GM18526 (cell line): Measurements from ENCODE around the gene RFX6.

Source experiments
- POLR2A ChIP-seq: IDR thresholded peaks from 3 replicates; pipeline ENCODE4 v1.6.1; 2011; ENCODE audit not compliant: insufficient read length; ENCODE audit errors: extremely low read depth

The RFX6 gene

DNA sequence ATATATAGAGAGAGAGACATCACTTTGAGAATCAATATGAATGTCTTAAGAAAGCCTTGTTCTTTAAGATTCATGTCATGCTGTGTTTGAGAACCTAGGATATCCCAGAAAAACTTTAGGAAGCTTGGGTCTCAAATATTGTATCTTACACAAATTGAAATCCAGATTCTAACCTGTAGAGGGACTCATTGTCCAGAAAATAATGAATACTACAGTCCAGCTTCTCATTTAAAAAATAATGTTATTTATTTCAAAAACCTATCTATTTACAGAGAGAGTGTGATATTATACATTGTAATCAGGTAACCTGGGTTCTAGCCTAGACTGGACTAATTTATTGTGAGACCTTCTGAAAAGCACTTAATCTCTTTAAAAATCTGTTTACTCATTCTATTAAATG, 4.2 kb downstream of the RFX6 start:
- no peak for TF ChIP-seq POLR2A

- no peak for TF ChIP-seq POLR2A
Measured at GRCh38 chr6:116883005-116883404, 6.0 kb downstream of the RFX6 start.

DNA sequence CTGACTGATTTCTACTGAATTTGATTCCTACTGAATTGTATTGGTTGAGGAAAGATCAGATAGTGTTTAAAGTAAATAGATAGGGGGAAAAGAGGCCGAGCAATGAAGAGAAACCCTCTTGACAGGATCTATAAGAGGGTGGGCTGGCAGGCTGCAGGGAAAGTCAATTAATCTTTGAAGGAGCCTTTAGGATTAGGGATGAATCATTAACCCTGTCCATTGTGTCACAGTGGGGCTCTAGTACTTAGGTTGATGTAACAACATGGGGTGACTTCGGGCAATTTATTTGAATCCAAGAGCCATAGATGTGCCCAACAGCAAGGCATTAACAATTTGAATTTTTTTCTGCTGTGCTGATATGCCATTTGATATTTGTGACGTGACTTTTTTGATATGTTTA, 7.5 kb downstream of the RFX6 start:
- TF ChIP-seq POLR2A: no peak

GRCh38 chr6:116887168-116887567, 10.1 kb downstream of the RFX6 start:
- TF ChIP-seq POLR2A: no peak

- no peak for TF ChIP-seq POLR2A
Measured at GRCh38 chr6:116887894-116888293, 10.9 kb downstream of the RFX6 start.

DNA sequence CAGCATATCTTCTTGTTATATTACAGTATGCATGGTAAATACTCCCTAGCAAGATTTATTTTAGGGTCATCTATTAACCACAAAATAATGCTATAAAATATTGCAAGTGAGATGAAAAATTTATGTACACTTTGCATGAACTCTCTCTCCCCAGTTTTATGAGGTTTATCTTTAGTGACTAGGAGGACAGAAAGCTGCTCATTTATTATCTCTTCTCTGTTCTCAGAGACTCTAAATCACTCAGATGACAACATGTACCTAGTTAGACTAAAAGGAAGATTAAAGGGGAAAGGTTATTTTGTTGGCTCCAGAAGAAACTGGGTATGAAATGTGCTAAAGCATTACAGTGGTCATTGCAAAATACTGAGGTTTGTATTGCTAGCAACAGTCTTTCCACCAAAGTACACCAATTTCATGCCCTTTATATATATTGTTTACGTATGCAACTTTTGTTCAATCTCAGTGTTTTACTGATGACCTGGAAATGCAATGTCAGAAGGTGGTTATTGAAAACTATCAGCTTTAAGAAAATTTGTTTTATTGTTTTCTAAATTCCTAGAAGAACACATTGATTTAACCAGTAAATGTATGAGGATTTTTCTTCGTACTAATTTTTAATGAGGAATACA, 11.8 kb downstream of the RFX6 start:
- no peak for TF ChIP-seq POLR2A

DNA sequence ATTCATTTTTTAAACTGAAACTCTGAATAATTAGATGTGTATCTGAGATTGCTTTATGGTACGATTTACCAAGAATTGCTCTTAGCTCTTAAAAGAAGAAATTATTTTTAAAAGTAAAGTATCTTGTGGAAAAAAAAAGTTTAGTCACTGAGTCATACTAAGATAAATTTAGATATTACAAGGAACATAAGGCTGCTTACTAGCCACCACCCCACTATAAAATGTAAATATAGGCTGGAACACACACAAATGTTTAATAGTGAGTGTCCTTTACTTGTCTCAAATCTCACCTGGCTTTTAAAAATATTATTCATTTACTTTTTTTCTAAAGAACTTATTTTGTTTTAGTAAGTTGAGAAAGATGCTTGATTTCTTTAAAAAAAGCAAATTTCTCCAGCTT, 17.6 kb downstream of the RFX6 start:
- TF ChIP-seq POLR2A: no peak

DNA sequence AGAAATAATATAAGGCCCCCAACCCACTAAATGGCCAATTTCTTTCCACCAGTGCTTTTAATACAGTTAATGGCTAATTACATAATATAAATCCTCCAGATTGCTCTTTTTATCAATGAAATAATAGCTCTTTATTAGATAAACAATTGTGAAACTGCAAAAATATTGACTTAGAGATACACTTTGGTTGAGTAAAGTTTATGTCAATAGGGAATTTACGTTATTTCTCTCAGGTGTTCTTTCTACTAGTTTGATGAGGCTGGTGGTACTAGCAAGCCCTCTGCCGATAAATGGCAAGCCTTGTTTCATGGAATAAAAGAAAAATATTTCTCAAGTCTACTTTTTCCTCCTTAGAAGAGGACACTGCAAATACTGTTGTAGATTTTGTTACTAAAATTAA, 18.9 kb downstream of the RFX6 start:
- no peak for TF ChIP-seq POLR2A

- TF ChIP-seq POLR2A: no peak
Measured at GRCh38 chr6:116902634-116903033, 25.6 kb downstream of the RFX6 start.

DNA sequence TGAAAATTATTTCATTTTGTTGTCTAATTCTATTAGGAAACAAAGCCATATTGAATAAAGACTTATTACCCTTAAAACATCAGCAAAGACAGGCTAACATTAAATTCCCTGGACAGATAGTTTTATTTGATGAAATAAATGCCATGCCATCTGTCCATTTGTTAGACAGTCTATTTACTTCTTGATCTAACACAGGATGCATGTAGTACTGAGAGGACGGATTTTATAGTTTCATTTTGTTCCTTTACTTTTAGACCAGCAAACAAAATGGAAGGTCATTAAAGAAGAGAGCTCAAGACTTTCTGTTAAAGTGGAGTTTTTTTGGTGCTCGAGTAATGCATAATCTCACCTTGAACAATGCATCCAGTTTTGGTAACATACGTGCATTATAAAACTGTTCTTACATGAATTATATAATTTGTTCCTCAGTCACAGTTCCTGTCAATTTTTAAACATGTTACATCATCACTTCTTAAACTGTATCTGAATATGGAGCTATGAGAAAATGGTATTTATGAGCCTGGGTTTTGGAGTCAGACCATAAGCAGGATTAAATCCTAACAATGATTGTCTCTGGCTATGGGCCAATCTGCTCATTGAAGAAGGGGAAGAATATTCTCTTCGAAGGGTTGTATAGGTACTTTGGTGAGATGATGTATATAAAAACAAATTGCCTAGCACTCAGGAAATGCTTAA, 46.0 kb downstream of the RFX6 start:
- no peak for TF ChIP-seq POLR2A

GRCh38 chr6:116924245-116924644, 47.2 kb downstream of the RFX6 start:
- TF ChIP-seq POLR2A: no peak

- TF ChIP-seq POLR2A: no peak
Measured at GRCh38 chr6:116925088-116925794, 48.2 kb downstream of the RFX6 start.

GRCh38 chr6:116928677-116929076, 51.6 kb downstream of the RFX6 start:
- no peak for TF ChIP-seq POLR2A

- TF ChIP-seq POLR2A: no peak
Measured at GRCh38 chr6:116929825-116930224, 52.8 kb downstream of the RFX6 start.

DNA sequence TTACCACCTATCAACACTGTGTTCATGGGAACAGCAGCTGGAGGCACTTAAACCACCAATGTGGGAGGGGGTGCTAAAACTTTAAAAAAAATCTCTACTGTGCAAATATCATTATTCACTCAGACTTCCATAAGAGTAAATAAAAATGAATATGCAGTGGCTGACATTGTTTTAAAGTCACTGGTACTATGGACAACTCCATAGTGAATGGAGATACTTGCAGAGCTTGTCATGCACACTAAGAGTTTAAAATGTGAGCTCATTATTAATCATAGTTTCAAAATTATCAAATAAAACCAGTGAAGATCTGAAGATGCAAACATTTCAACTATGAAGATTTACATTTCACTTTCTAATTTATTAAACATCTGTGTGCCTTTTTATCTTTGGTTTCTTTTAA, 54.4 kb downstream of the RFX6 start:
- no peak for TF ChIP-seq POLR2A

- TF ChIP-seq POLR2A: no peak
Measured at GRCh38 chr6:116932496-116932895, 55.5 kb downstream of the RFX6 start.
